ENCODE measurements around the gene DMBX1. TPM values are rescaled to one million over a fixed set of nuclear protein-coding genes. Genes with fewer than 3 reads are reported as not detected.
A peak's percentile ranks its signal among the peaks of the same experiment; 100 is the strongest.

Gene DMBX1
- total RNA-seq, 3 donors from 2014 or later: not detected

GRCh38 chr1:46527474-46528296 lies 38.0 kb downstream of the DMBX1 start:
- TF ChIP-seq CTCF (IDR thresholded peaks at IDR 0.05): peak; percentile 77 to 88 (median 87)
- TF ChIP-seq POLR2A (IDR thresholded peaks at IDR 0.05): no peak
- no peaks in the 10 kb centered on the region for H3K9me3 ChIP-seq
- peak; percentile 67 to 81 for DNase-seq (ENCODE audit: low spot score in 2 of 2)
- no peak overlapping the region for H3K27ac ChIP-seq
- peaks cover 0 to 4% of the 10 kb centered on the region in 2 donors for H3K4me1 ChIP-seq
- H3K36me3 ChIP-seq: no peaks in the 10 kb centered on the region
- H3K27me3 ChIP-seq: peaks cover 0 to 15% of the 10 kb centered on the region in 2 donors
- H3K4me3 ChIP-seq: no peak overlapping the region
- intact Hi-C loops (cut with DNase I; ENCODE audit: low total_unique reads): loop anchor here (10.0 kb wide), 1 partner anchor 473 kb away; no protein-coding TSS in a partner anchor

- no peaks in the 10 kb centered on the region for H3K9me3 ChIP-seq
- H3K36me3 ChIP-seq: no peaks in the 10 kb centered on the region
- H3K27me3 ChIP-seq: peaks cover 0 to 15% of the 10 kb centered on the region in 2 donors
- no peak overlapping the region for H3K27ac ChIP-seq
- DNase-seq (ENCODE audit: low spot score in 2 of 2): no peak
- TF ChIP-seq CTCF (IDR thresholded peaks at IDR 0.05) (no peak), POLR2A (IDR thresholded peaks at IDR 0.05) (no peak), POLR2AphosphoS5 (IDR thresholded peaks at IDR 0.05) (no peak)
- peak overlapping the region in 1 of 3 donors; percentile 20 for H3K4me3 ChIP-seq
- no peaks in the 10 kb centered on the region for H3K4me1 ChIP-seq
- intact Hi-C loops (cut with DNase I; ENCODE audit: low total_unique reads): loop anchor here (10.0 kb wide), 1 partner anchor 474 kb away; no protein-coding TSS in a partner anchor
Observed at GRCh38 chr1:46528297-46528955, 38.8 kb downstream of the DMBX1 start.

- TF ChIP-seq POLR2AphosphoS5 (IDR thresholded peaks at IDR 0.05) (no peak), CTCF (IDR thresholded peaks at IDR 0.05) (no peak), POLR2A (IDR thresholded peaks at IDR 0.05) (no peak)
- intact Hi-C loops (cut with DNase I; ENCODE audit: low total_unique reads): loop anchor here (10.0 kb wide), 1 partner anchor 474 kb away; no protein-coding TSS in a partner anchor
- Histone ChIP-seq H3K27ac (no peak overlapping the region), H3K27me3 (peaks cover 0 to 15% of the 10 kb centered on the region in 2 donors), H3K4me3 (no peak overlapping the region), H3K36me3 (no peaks in the 10 kb centered on the region), H3K9me3 (no peaks in the 10 kb centered on the region), H3K4me1 (no peaks in the 10 kb centered on the region)
- DNase-seq (ENCODE audit: low spot score in 2 of 2): no peak
Observed at GRCh38 chr1:46529031-46529630, 39.5 kb downstream of the DMBX1 start.

GRCh38 chr1:46530311-46530710 lies 40.7 kb downstream of the DMBX1 start:
- peaks cover 0 to 15% of the 10 kb centered on the region in 2 donors for H3K27me3 ChIP-seq
- no peaks in the 10 kb centered on the region for H3K9me3 ChIP-seq
- H3K36me3 ChIP-seq: no peaks in the 10 kb centered on the region
- no peak overlapping the region for H3K27ac ChIP-seq
- no peak for DNase-seq (ENCODE audit: low spot score in 2 of 2)
- intact Hi-C loops (cut with DNase I; ENCODE audit: low total_unique reads): no loop called here
- no peak overlapping the region for H3K4me3 ChIP-seq
- TF ChIP-seq POLR2A (IDR thresholded peaks at IDR 0.05) (no peak), CTCF (IDR thresholded peaks at IDR 0.05) (no peak), POLR2AphosphoS5 (IDR thresholded peaks at IDR 0.05) (no peak)
- no peaks in the 10 kb centered on the region for H3K4me1 ChIP-seq
